ENCODE results near the gene EOLA1. TPM values are rescaled to one million over a fixed set of nuclear protein-coding genes. Genes with fewer than 3 reads are reported as not detected.

EOLA1 gene
- total RNA-seq, 4 donors from 2014 or later = 12.9 to 20.1 (median 17.5) TPM

GRCh38 chrX:149510386-149510785 is 30.4 kb upstream of the EOLA1 start:
- WGBS, 2 donors = 22 to 28% methylated on average over 4 of the region's 4 CpGs
- intact Hi-C loops (cut with DNase I) = no loop called here
- Histone ChIP-seq H3K9me3 (no peaks in the 10 kb centered on the region), H3K36me3 (no peaks in the 10 kb centered on the region), H3K4me3 (replicated peaks in 1 of 3) (no peak overlapping the region), H3K27ac (no peak overlapping the region), H3K4me1 (peaks cover 0 to 4% of the 10 kb centered on the region in 2 donors), H3K27me3 (no peaks in the 10 kb centered on the region)
- TF ChIP-seq CTCF (IDR thresholded peaks at IDR 0.05) = peak in 4 of 6 experiments; percentile 15 to 39 (median 32)
- no peak for TF ChIP-seq POLR2A (IDR thresholded peaks at IDR 0.05)
- DNase-seq = peak; percentile 36 to 50

- no peaks in the 10 kb centered on the region for H3K9me3 ChIP-seq
- H3K27me3 ChIP-seq = no peaks in the 10 kb centered on the region
- 74 to 76% methylated on average over 5 of the region's 5 CpGs for WGBS, 2 donors
- no peaks in the 10 kb centered on the region for H3K4me1 ChIP-seq
- TF ChIP-seq CTCF (IDR thresholded peaks at IDR 0.05) (no peak), POLR2A (IDR thresholded peaks at IDR 0.05) (no peak)
- intact Hi-C loops (cut with DNase I) = no loop called here
- H3K27ac ChIP-seq = no peak overlapping the region
- H3K36me3 ChIP-seq = no peaks in the 10 kb centered on the region
- no peak for DNase-seq
- no peak overlapping the region for H3K4me3 ChIP-seq (replicated peaks in 1 of 3)
Measured at GRCh38 chrX:149511081-149511480, 29.7 kb upstream of the EOLA1 start.

GRCh38 chrX:149512225-149512885 is 28.5 kb upstream of the EOLA1 start:
- Histone ChIP-seq H3K4me3 (replicated peaks in 1 of 3) (no peak overlapping the region), H3K27ac (no peak overlapping the region), H3K27me3 (no peaks in the 10 kb centered on the region), H3K36me3 (no peaks in the 10 kb centered on the region), H3K9me3 (no peaks in the 10 kb centered on the region), H3K4me1 (no peaks in the 10 kb centered on the region)
- intact Hi-C loops (cut with DNase I) = no loop called here
- peak; percentile 40 to 48 for DNase-seq
- 72 to 100% methylated on average over 2 to 4 of the region's 4 CpGs for WGBS, 2 donors
- TF ChIP-seq CTCF (IDR thresholded peaks at IDR 0.05) = peak in 4 of 6 experiments; percentile 27 to 54 (median 50)
- TF ChIP-seq POLR2A (IDR thresholded peaks at IDR 0.05) = no peak

- no peak for DNase-seq
- Histone ChIP-seq H3K27ac (no peak overlapping the region), H3K4me3 (replicated peaks in 1 of 3) (no peak overlapping the region), H3K4me1 (no peaks in the 10 kb centered on the region), H3K9me3 (no peaks in the 10 kb centered on the region), H3K36me3 (no peaks in the 10 kb centered on the region), H3K27me3 (no peaks in the 10 kb centered on the region)
- TF ChIP-seq POLR2A (IDR thresholded peaks at IDR 0.05) (no peak), CTCF (IDR thresholded peaks at IDR 0.05) (no peak)
- intact Hi-C loops (cut with DNase I) = no loop called here
- WGBS, 2 donors = 63 to 82% methylated on average over 8 to 9 of the region's 9 CpGs
Measured at GRCh38 chrX:149513825-149514428, 26.9 kb upstream of the EOLA1 start.

- H3K27me3 ChIP-seq = no peaks in the 10 kb centered on the region
- TF ChIP-seq CTCF (IDR thresholded peaks at IDR 0.05) (no peak), POLR2A (IDR thresholded peaks at IDR 0.05) (no peak)
- no peak for DNase-seq
- WGBS, 2 donors = 45 to 60% methylated on average over 3 to 4 of the region's 4 CpGs
- H3K9me3 ChIP-seq = no peaks in the 10 kb centered on the region
- no peak overlapping the region for H3K4me3 ChIP-seq (replicated peaks in 1 of 3)
- intact Hi-C loops (cut with DNase I) = no loop called here
- no peaks in the 10 kb centered on the region for H3K4me1 ChIP-seq
- no peaks in the 10 kb centered on the region for H3K36me3 ChIP-seq
- no peak overlapping the region for H3K27ac ChIP-seq
Measured at GRCh38 chrX:149515954-149516602, 24.7 kb upstream of the EOLA1 start.
